ENCODE results near the gene ZBTB12. TPM values are rescaled to one million over a fixed set of nuclear protein-coding genes. Genes with fewer than 3 reads are reported as not detected.

The ZBTB12 gene
- total and polyA plus RNA-seq, 9 of the 15 experiments (the other 6 are each of a cell fraction or from before 2014, with no cell fraction given) = 0.03 to 12.4 (median 5.8) TPM; not detected in 1

- no peak for TF ChIP-seq ZNF318 (IDR thresholded peaks at IDR 0.05; ENCODE audit: borderline replicate concordance in 1 of 2, low read depth in 1 of 2)
- no peak for TF ChIP-seq FOXA1 (IDR thresholded peaks at IDR 0.05; ENCODE audit: borderline replicate concordance)
- peak; percentile 67 for TF ChIP-seq ARID1B (IDR thresholded peaks at IDR 0.05)
- TF ChIP-seq MEF2D (tag; conservative IDR thresholded peaks at IDR 0.05; ENCODE audit: low read depth) = no peak
- no peak for TF ChIP-seq ARID3B (CRISPR knock-in tag; IDR thresholded peaks at IDR 0.05; ENCODE audit: borderline replicate concordance)
- no peak for TF ChIP-seq CEBPB (tag; IDR thresholded peaks at IDR 0.05)
- no peak for TF ChIP-seq RBFOX2 (IDR thresholded peaks at IDR 0.05; ENCODE audit: low read depth, low read length)
- TF ChIP-seq ZNF766 (CRISPR knock-in tag; conservative IDR thresholded peaks at IDR 0.05) = peak; percentile 76
- no peak for TF ChIP-seq FOXP4 (CRISPR knock-in tag; IDR thresholded peaks at IDR 0.05; ENCODE audit: borderline replicate concordance)
- TF ChIP-seq VEZF1 (CRISPR knock-in tag; IDR thresholded peaks at IDR 0.05) = peak; percentile 56
- TF ChIP-seq CREB5 (CRISPR knock-in tag; IDR thresholded peaks at IDR 0.05) = no peak
- TF ChIP-seq ZNF282 (CRISPR knock-in tag; IDR thresholded peaks at IDR 0.05) = no peak
- TF ChIP-seq MYNN (IDR thresholded peaks at IDR 0.05) = no peak
- no peak for TF ChIP-seq MYNN (CRISPR knock-in tag; IDR thresholded peaks at IDR 0.05)
These were observed 2.1 kb upstream of the ZBTB12 start (continued) for GRCh38 chr6:31903957-31904356.
